PFSK-1 (cell line): Measurements from ENCODE around the gene MT1A.

Experiments used
- POLR2AphosphoS5 ChIP-seq: IDR thresholded peaks from 2 replicates; pipeline ENCODE4 v1.6.1; 2012; ENCODE audit warnings: low read depth, mild to moderate bottlenecking, control low read depth, low read length, moderate library complexity
- TF ChIP-seq, protein P1 (sequence below), 2 experiments: IDR thresholded peaks; 2 replicates each; pipeline versions ENCODE4 v1.6.1 to v1.8.0; 2011 to 2012; ENCODE audit warnings: low read depth in 2 of 2, low read length in 2 of 2, control low read depth in 1 of 2, inconsistent platforms in 1 of 2, mild to moderate bottlenecking in 1 of 2, moderate library complexity in 1 of 2; ENCODE audit not compliant: insufficient read depth in 1 of 2

DNA sequence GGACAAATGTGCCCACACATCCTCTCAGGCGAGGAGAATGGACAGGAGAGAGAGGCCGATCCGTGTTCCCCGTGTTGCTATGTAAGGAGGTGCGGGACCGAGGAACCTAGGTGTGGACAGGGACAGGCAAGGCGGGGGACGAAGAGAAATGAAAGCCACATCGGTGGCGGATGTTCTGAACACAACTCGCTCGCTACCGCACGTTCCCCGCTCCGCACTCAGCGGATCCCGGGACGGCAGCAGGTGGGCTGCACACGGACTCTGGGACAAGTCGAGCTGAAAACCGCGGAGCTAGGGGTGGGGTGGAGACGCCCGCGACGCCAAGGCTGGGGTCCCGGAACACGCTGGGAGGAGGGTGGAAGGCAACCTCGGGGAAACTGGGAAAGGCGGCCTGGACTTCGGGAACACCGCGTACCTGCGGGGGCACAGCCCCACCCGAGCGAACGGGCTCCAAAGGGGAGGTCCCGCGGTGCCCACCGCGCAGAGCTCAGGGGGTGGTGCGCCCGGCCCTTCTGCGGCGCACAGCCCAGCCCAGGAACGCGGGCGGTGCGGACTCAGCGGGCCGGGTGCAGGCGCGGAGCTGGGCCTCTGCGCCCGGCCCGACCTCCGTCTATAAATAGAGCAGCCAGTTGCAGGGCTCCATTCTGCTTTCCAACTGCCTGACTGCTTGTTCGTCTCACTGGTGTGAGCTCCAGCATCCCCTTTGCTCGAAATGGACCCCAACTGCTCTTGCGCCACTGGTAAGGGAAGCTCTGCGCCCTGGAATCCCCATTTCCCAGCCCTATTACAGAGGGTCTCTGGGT lies 13.1 kb upstream of the MT1A start, which contains the start of gene MT1E:
- TF ChIP-seq, protein P1, sequence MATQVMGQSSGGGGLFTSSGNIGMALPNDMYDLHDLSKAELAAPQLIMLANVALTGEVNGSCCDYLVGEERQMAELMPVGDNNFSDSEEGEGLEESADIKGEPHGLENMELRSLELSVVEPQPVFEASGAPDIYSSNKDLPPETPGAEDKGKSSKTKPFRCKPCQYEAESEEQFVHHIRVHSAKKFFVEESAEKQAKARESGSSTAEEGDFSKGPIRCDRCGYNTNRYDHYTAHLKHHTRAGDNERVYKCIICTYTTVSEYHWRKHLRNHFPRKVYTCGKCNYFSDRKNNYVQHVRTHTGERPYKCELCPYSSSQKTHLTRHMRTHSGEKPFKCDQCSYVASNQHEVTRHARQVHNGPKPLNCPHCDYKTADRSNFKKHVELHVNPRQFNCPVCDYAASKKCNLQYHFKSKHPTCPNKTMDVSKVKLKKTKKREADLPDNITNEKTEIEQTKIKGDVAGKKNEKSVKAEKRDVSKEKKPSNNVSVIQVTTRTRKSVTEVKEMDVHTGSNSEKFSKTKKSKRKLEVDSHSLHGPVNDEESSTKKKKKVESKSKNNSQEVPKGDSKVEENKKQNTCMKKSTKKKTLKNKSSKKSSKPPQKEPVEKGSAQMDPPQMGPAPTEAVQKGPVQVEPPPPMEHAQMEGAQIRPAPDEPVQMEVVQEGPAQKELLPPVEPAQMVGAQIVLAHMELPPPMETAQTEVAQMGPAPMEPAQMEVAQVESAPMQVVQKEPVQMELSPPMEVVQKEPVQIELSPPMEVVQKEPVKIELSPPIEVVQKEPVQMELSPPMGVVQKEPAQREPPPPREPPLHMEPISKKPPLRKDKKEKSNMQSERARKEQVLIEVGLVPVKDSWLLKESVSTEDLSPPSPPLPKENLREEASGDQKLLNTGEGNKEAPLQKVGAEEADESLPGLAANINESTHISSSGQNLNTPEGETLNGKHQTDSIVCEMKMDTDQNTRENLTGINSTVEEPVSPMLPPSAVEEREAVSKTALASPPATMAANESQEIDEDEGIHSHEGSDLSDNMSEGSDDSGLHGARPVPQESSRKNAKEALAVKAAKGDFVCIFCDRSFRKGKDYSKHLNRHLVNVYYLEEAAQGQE (IDR thresholded peaks at IDR 0.05; ENCODE audit: insufficient read depth in 1 of 2, low read depth in 2 of 2, low read length in 2 of 2): no peak
- TF ChIP-seq POLR2AphosphoS5: no peak
